ENCODE results near the gene SFXN2.
"Not testable (repeated sequence)": the region's sequence is repeated elsewhere in the genome, so short reads cannot be mapped to it uniquely, and the experiment has no call there.

Gene SFXN2

GRCh38 chr10:102753718-102754117 is 39.3 kb downstream of the SFXN2 start:
- DNase-seq (ENCODE audit: low read depth), result no peak

- no peak for DNase-seq (ENCODE audit: low read depth)
These were observed 42.9 kb downstream of the SFXN2 start for GRCh38 chr10:102757323-102757722.

- peak; percentile 58 for DNase-seq (ENCODE audit: low read depth)
These were observed 44.0 kb downstream of the SFXN2 start for GRCh38 chr10:102758240-102758932.

GRCh38 chr10:102758933-102759262 is 44.5 kb downstream of the SFXN2 start:
- DNase-seq (ENCODE audit: low read depth), result not testable (repeated sequence)

GRCh38 chr10:102759497-102760210 is 45.2 kb downstream of the SFXN2 start:
- DNase-seq (ENCODE audit: low read depth), result no peak

- DNase-seq (ENCODE audit: low read depth), result no peak
These were observed 47.5 kb downstream of the SFXN2 start for GRCh38 chr10:102761981-102762380.

GRCh38 chr10:102762401-102763015 is 48.1 kb downstream of the SFXN2 start:
- DNase-seq (ENCODE audit: low read depth), result no peak

- DNase-seq (ENCODE audit: low read depth), result no peak
These were observed 48.7 kb downstream of the SFXN2 start for GRCh38 chr10:102763037-102763607.

- DNase-seq (ENCODE audit: low read depth), result peak; percentile 68
These were observed 50.2 kb downstream of the SFXN2 start for GRCh38 chr10:102764470-102765161.

GRCh38 chr10:102765336-102765735 is 50.9 kb downstream of the SFXN2 start:
- DNase-seq (ENCODE audit: low read depth), result no peak

- DNase-seq (ENCODE audit: low read depth), result no peak
These were observed 53.2 kb downstream of the SFXN2 start for GRCh38 chr10:102767428-102768160.

- no peak for DNase-seq (ENCODE audit: low read depth)
These were observed 55.1 kb downstream of the SFXN2 start for GRCh38 chr10:102769375-102770107.

GRCh38 chr10:102770108-102770482 is 55.7 kb downstream of the SFXN2 start:
- DNase-seq (ENCODE audit: low read depth), result peak; percentile 74

GRCh38 chr10:102770792-102771191 is 56.4 kb downstream of the SFXN2 start:
- peak; percentile 82 for DNase-seq (ENCODE audit: low read depth)

- DNase-seq (ENCODE audit: low read depth), result no peak
These were observed 58.9 kb downstream of the SFXN2 start for GRCh38 chr10:102773320-102773719.

- no peak for DNase-seq (ENCODE audit: low read depth)
These were observed 59.5 kb downstream of the SFXN2 start for GRCh38 chr10:102773986-102774385.

- no peak for DNase-seq (ENCODE audit: low read depth)
These were observed 60.9 kb downstream of the SFXN2 start for GRCh38 chr10:102775201-102775934.

GRCh38 chr10:102775935-102776669 is 61.7 kb downstream of the SFXN2 start:
- peak; percentile 79 for DNase-seq (ENCODE audit: low read depth)

GRCh38 chr10:102776779-102777456 is 62.5 kb downstream of the SFXN2 start:
- peak; percentile 97 for DNase-seq (ENCODE audit: low read depth)
